Endodermal cell (in vitro differentiated cells): ENCODE results near the gene KRTAP4-16. TPM values are rescaled to one million over a fixed set of nuclear protein-coding genes. Genes with fewer than 3 reads are reported as not detected.

Source experiments
- DNase-seq: peaks from one replicate; pipeline ENCODE4 v3.0.0-alpha.2; 2017
- H3K27ac ChIP-seq: 2 replicates; pipeline ENCODE4 v1.5.1; 2013; ENCODE audit warnings: mild to moderate bottlenecking, low read depth, low read length, moderate library complexity
- H3K27me3 ChIP-seq: 2 replicates; pipeline ENCODE4 v1.6.1; 2013; ENCODE audit warnings: mild to moderate bottlenecking, low read length, moderate library complexity; ENCODE audit not compliant: insufficient read depth, control insufficient read depth, poor library complexity, severe bottlenecking
- H3K36me3 ChIP-seq: 2 replicates; pipeline ENCODE4 v1.7.0; 2013; ENCODE audit warnings: mild to moderate bottlenecking, low read length, moderate library complexity; ENCODE audit not compliant: control insufficient read depth, insufficient read depth
- H3K4me1 ChIP-seq: one replicate; pipeline ENCODE4 v1.7.0; 2013; ENCODE audit warnings: low read length; ENCODE audit not compliant: control insufficient read depth, insufficient read depth
- H3K4me3 ChIP-seq: 2 replicates; pipeline ENCODE4 v1.5.1; 2013; ENCODE audit warnings: mild to moderate bottlenecking, low read length, moderate library complexity
- H3K9ac ChIP-seq: 2 replicates; pipeline ENCODE4 v1.6.1; 2013; ENCODE audit warnings: mild to moderate bottlenecking, low read length, moderate library complexity; ENCODE audit not compliant: poor library complexity, severe bottlenecking; ENCODE audit errors: extremely low read depth
- H3K9me3 ChIP-seq: 2 replicates; pipeline ENCODE4 v1.6.1; 2013; ENCODE audit warnings: mild to moderate bottlenecking, low read length, moderate library complexity; ENCODE audit not compliant: control insufficient read depth
- H3K27ac Mint-ChIP-seq: 2 replicates; pipeline ENCODE4 v1.8.0; 2020; ENCODE audit warnings: mixed read lengths
- H3K27me3 Mint-ChIP-seq: 2 replicates; pipeline ENCODE4 v1.8.0; 2021; ENCODE audit warnings: mild to moderate bottlenecking, mixed read lengths; ENCODE audit not compliant: insufficient read depth
- H3K36me3 Mint-ChIP-seq: 2 replicates; pipeline ENCODE4 v1.8.0; 2020; ENCODE audit warnings: low read depth, mixed read lengths
- H3K4me1 Mint-ChIP-seq: 2 replicates; pipeline ENCODE4 v1.8.0; 2020; ENCODE audit warnings: mixed read lengths
- H3K4me3 Mint-ChIP-seq: 2 replicates; pipeline ENCODE4 v1.8.0; 2020; ENCODE audit warnings: mild to moderate bottlenecking, moderate library complexity, mixed read lengths
- H3K9me3 Mint-ChIP-seq: 2 replicates; pipeline ENCODE4 v1.8.0; 2020; ENCODE audit warnings: mild to moderate bottlenecking, mixed read lengths
- CTCF ChIP-seq: fragments of 200-600 bp; sonication (generic); conservative IDR thresholded peaks from 2 replicates; pipeline ENCODE4 v1.5.0; 2021; ENCODE audit warnings: antibody characterized with exemption, mild to moderate bottlenecking
- WGBS, 2 experiments: methylation state at CpG; one replicate each; pipeline versions ENCODE4 v1.1.5 to v1.1.7; 2013; ENCODE audit warnings: missing lambda C conversion rate in 2 of 2, mixed read lengths in 1 of 2; ENCODE audit not compliant: insufficient coverage in 1 of 2, insufficient read length in 1 of 2; 5-methylcytosine and 5-hydroxymethylcytosine counted together
- total RNA-seq, 2 donors: library from RNA; stranded (reverse); fragmentation: NEBNext Ultra II Directional in 1 of 2; extraction: Animal tissue kit (Norgen Biotek cat#: 25700) in 1 of 2; gene quantifications; 2 replicates in 1 of 2; 3 replicates in 1 of 2; pipeline ENCODE4 v1.2.1, GENCODE V29; 2021

The KRTAP4-16 gene
- total RNA-seq, 2 donors from 2014 or later, result not detected

GRCh38 chr17:41145261-41145660 is 43.3 kb upstream of the KRTAP4-16 start:
- DNase-seq, result no peak
- Histone ChIP-seq H3K4me3 (no peak overlapping the region), H3K27ac (no peak overlapping the region), H3K9me3 (peaks cover 5% of the 10 kb centered on the region), H3K4me1 (no peaks in the 10 kb centered on the region), H3K9ac (no peak overlapping the region), H3K36me3 (no peaks in the 10 kb centered on the region), H3K27me3 (no peaks in the 10 kb centered on the region)
- Mint-ChIP-seq H3K27me3 (no peaks in the 10 kb centered on the region), H3K27ac (no peak overlapping the region), H3K9me3 (peaks cover 37% of the 10 kb centered on the region), H3K4me3 (no peak overlapping the region), H3K4me1 (no peaks in the 10 kb centered on the region), H3K36me3 (peaks cover 2% of the 10 kb centered on the region)
- WGBS, 2 experiments, result 80 to 100% methylated on average over 1 to 2 of the region's 2 CpGs
- TF ChIP-seq CTCF, result no peak

- no peak for DNase-seq
- 92 to 100% methylated on average over 1 of the region's 1 CpG for WGBS, 2 experiments
- TF ChIP-seq CTCF, result no peak
- no peaks in the 10 kb centered on the region for H3K4me1 Mint-ChIP-seq
- H3K27ac Mint-ChIP-seq, result no peak overlapping the region
- no peaks in the 10 kb centered on the region for H3K27me3 Mint-ChIP-seq
- no peak overlapping the region for H3K4me3 Mint-ChIP-seq
- H3K36me3 Mint-ChIP-seq, result peaks cover 2% of the 10 kb centered on the region
- Histone ChIP-seq H3K4me3 (no peak overlapping the region), H3K36me3 (no peaks in the 10 kb centered on the region), H3K9ac (no peak overlapping the region), H3K27ac (no peak overlapping the region), H3K9me3 (peaks cover 5% of the 10 kb centered on the region), H3K4me1 (no peaks in the 10 kb centered on the region), H3K27me3 (no peaks in the 10 kb centered on the region)
- H3K9me3 Mint-ChIP-seq, result peaks cover 38% of the 10 kb centered on the region
Observed at GRCh38 chr17:41144846-41145245, 42.8 kb upstream of the KRTAP4-16 start.

- no peak overlapping the region for H3K9ac ChIP-seq
- Mint-ChIP-seq H3K4me3 (no peak overlapping the region), H3K27me3 (peaks cover 3% of the 10 kb centered on the region), H3K27ac (no peak overlapping the region), H3K36me3 (peaks cover 2% of the 10 kb centered on the region), H3K4me1 (no peaks in the 10 kb centered on the region), H3K9me3 (peaks cover 41% of the 10 kb centered on the region)
- no peaks in the 10 kb centered on the region for H3K27me3 ChIP-seq
- H3K4me3 ChIP-seq, result no peak overlapping the region
- no peaks in the 10 kb centered on the region for H3K36me3 ChIP-seq
- H3K27ac ChIP-seq, result no peak overlapping the region
- no peaks in the 10 kb centered on the region for H3K4me1 ChIP-seq
- no peak for DNase-seq
- H3K9me3 ChIP-seq, result peaks cover 5% of the 10 kb centered on the region
- TF ChIP-seq CTCF, result no peak
Observed at GRCh38 chr17:41141361-41141760, 39.4 kb upstream of the KRTAP4-16 start.
